Small intestine (tissue), 16 donors: ENCODE results near the gene EDRF1. TPM values are rescaled to one million over a fixed set of nuclear protein-coding genes. Genes with fewer than 3 reads are reported as not detected.
A peak's percentile ranks its signal among the peaks of the same experiment; 100 is the strongest.

Experiments used
- DNase-seq, 2 donors: peaks; one replicate each; pipeline versions ENCODE4 v3.0.0 to v3.0.0-alpha.2; 2013
- FAIRE-seq: peaks from 2 replicates; lab custom pipeline; 2012; peaks lifted over from hg19 to GRCh38; lab: Jason Lieb, UNC
- H3K27ac ChIP-seq, 3 donors: one replicate each; pipeline ENCODE4 v1.5.1; 2013; ENCODE audit warnings: low read length in 2 of 3, mild to moderate bottlenecking in 2 of 3, control low read depth in 1 of 3, inconsistent platforms in 1 of 3, low read depth in 1 of 3, moderate library complexity in 1 of 3
- H3K27me3 ChIP-seq, 3 donors: one replicate each; pipeline ENCODE4 v1.6.1; 2013; ENCODE audit warnings: low read length in 3 of 3, inconsistent platforms in 1 of 3; ENCODE audit not compliant: control insufficient read depth in 3 of 3, insufficient read depth in 3 of 3
- H3K36me3 ChIP-seq, 3 donors: one replicate each; pipeline ENCODE4 v1.6.1; 2013; ENCODE audit warnings: low read length in 3 of 3, inconsistent platforms in 1 of 3, low read depth in 1 of 3, mild to moderate bottlenecking in 1 of 3, moderate library complexity in 1 of 3; ENCODE audit not compliant: control insufficient read depth in 3 of 3, insufficient read depth in 2 of 3
- H3K4me1 ChIP-seq, 3 donors: one replicate each; pipeline ENCODE4 v1.6.1; 2013; ENCODE audit warnings: low read length in 2 of 3, inconsistent platforms in 1 of 3, low read depth in 1 of 3, mild to moderate bottlenecking in 1 of 3, moderate library complexity in 1 of 3; ENCODE audit not compliant: control insufficient read depth in 3 of 3, insufficient read depth in 2 of 3
- H3K4me3 ChIP-seq, 3 donors: one replicate each; pipeline ENCODE4 v1.5.1; 2013; ENCODE audit warnings: low read length in 3 of 3, control low read depth in 1 of 3, inconsistent platforms in 1 of 3, low read depth in 1 of 3, mild to moderate bottlenecking in 1 of 3, moderate library complexity in 1 of 3
- H3K9me3 ChIP-seq, 2 donors: one replicate each; pipeline ENCODE4 v1.6.1; 2013; ENCODE audit warnings: low read depth in 1 of 2, low read length in 1 of 2; ENCODE audit not compliant: control insufficient read depth in 2 of 2, insufficient read depth in 1 of 2
- WGBS, 3 donors: extraction: QIAGEN DNeasy Blood & Tissue Kit; methylation state at CpG; one replicate each; pipeline ENCODE4 v1.1.7; 2013; 5-methylcytosine and 5-hydroxymethylcytosine counted together
- long read RNA-seq, 10 donors: transcript quantifications; one replicate each; lab custom pipeline, GENCODE V29; 2026
- polyA plus RNA-seq, 4 donors: library from polyadenylated mRNA; stranded (reverse) in 3 of 4; unstranded in 1 of 4; fragments of 200-250 nt in 3 of 4; fragments of 120-200 nt in 1 of 4; gene quantifications; one replicate each; pipeline versions ENCODE4 v1.2.1 to v1.2.3, GENCODE V29; 2013
- donor health status: healthy with polysubstance abuse.
- donor health status: control.
- donor health status: control.
- donor health status: Bipolar disorder and iron deficiency.
- donor health status: healthy.

Gene EDRF1
- 10 to 100 TPM in 2 of 4 donors, 1 to 10 TPM in 2; 8.6 to 30.4 (median 11.2) TPM for polyA plus RNA-seq
- long read RNA-seq, donor 1 = 0 reads
- long read RNA-seq, donor 2 = 0 reads
- long read RNA-seq, donor 3, partial matches to known transcripts = 9 of 9 reads
- long read RNA-seq, donor 3, other reads (novel, unspliced or antisense) = 0 of 9 reads
- long read RNA-seq, donor 4 = 0 reads
- long read RNA-seq, donor 5 = 0 reads
- long read RNA-seq, donor 6, partial matches to known transcripts = 0 of 1 reads
- long read RNA-seq, donor 6, other reads (novel, unspliced or antisense) = 0 of 1 reads
- long read RNA-seq, donor 7 = 0 reads
- long read RNA-seq, donor 8 = 0 reads
- long read RNA-seq, donor 9 = 0 reads
- long read RNA-seq, donor 10, partial matches to known transcripts = 7 of 7 reads
- long read RNA-seq, donor 10, other reads (novel, unspliced or antisense) = 0 of 7 reads

GRCh38 chr10:125719173-125720001 is at the start of gene EDRF1:
EDRF1 (plus strand) TSS chr10:125719709; CDS start chr10:125719808, 99 bp downstream.
- 0 to 1% (median 0%) methylated on average over 72 of the region's 72 CpGs for WGBS, 3 donors
- H3K27ac ChIP-seq = peak within 1 kb of the TSS; percentile 70 to 93 (median 88)
- H3K4me3 ChIP-seq = peak within 1 kb of the TSS; percentile 71 to 95 (median 82)
- peaks cover 0 to 6% (median 0%) of the 10 kb centered on the region in 3 donors for H3K4me1 ChIP-seq
- DNase-seq (peak; percentile 99), FAIRE-seq (no peak)
- H3K27me3 ChIP-seq = no peaks in the 10 kb centered on the region
- peaks cover 0 to 6% (median 2%) of the 10 kb centered on the region in 3 donors for H3K36me3 ChIP-seq
- peaks cover 0 to 8% of the 10 kb centered on the region in 2 donors for H3K9me3 ChIP-seq

- Histone ChIP-seq H3K9me3 (peaks cover 0 to 11% of the 10 kb centered on the region in 2 donors), H3K27me3 (no peaks in the 10 kb centered on the region), H3K36me3 (no peaks in the 10 kb centered on the region), H3K4me1 (no peaks in the 10 kb centered on the region), H3K4me3 (no peak overlapping the region), H3K27ac (no peak overlapping the region)
- WGBS, 3 donors = 76 to 88% (median 77%) methylated on average over 1 of the region's 1 CpG
- no peak for DNase-seq
- FAIRE-seq = no peak
Measured at GRCh38 chr10:125672884-125673283, 46.6 kb upstream of the EDRF1 start.

- 61 to 85% (median 72%) methylated on average over 11 of the region's 11 CpGs for WGBS, 3 donors
Measured at GRCh38 chr10:125679436-125679835, 40.1 kb upstream of the EDRF1 start.

GRCh38 chr10:125683063-125683462 is 36.4 kb upstream of the EDRF1 start, which contains the start of gene TEX36:
TEX36 (minus strand) TSS chr10:125683163; CDS start chr10:125682989, 174 bp downstream.
- Histone ChIP-seq H3K27ac (no peak within 1 kb of the TSS), H3K27me3 (no peaks in the 10 kb centered on the region), H3K4me1 (no peaks in the 10 kb centered on the region), H3K36me3 (no peaks in the 10 kb centered on the region), H3K4me3 (no peak within 1 kb of the TSS), H3K9me3 (no peaks in the 10 kb centered on the region)
- 59 to 71% (median 60%) methylated on average over 3 of the region's 3 CpGs for WGBS, 3 donors
- DNase-seq = no peak
- FAIRE-seq = no peak

More at GRCh38 chr10:125679436-125679835, 40.1 kb upstream of the EDRF1 start:
- H3K36me3 ChIP-seq = no peaks in the 10 kb centered on the region
- no peak overlapping the region for H3K4me3 ChIP-seq
- no peaks in the 10 kb centered on the region for H3K4me1 ChIP-seq
- peaks cover 0 to 11% of the 10 kb centered on the region in 2 donors for H3K9me3 ChIP-seq
- no peak for DNase-seq
- no peak for FAIRE-seq
- H3K27me3 ChIP-seq = no peaks in the 10 kb centered on the region
- no peak overlapping the region for H3K27ac ChIP-seq

- DNase-seq (no peak), FAIRE-seq (no peak)
- no peaks in the 10 kb centered on the region for H3K4me1 ChIP-seq
- 76 to 80% (median 79%) methylated on average over 7 of the region's 7 CpGs for WGBS, 3 donors
- no peak overlapping the region for H3K27ac ChIP-seq
- no peaks in the 10 kb centered on the region for H3K9me3 ChIP-seq
- no peak overlapping the region for H3K4me3 ChIP-seq
- no peaks in the 10 kb centered on the region for H3K27me3 ChIP-seq
- H3K36me3 ChIP-seq = no peaks in the 10 kb centered on the region
Measured at GRCh38 chr10:125683821-125684220, 35.7 kb upstream of the EDRF1 start.

- Histone ChIP-seq H3K9me3 (no peaks in the 10 kb centered on the region), H3K27ac (no peak overlapping the region), H3K27me3 (no peaks in the 10 kb centered on the region), H3K4me3 (no peak overlapping the region), H3K36me3 (no peaks in the 10 kb centered on the region), H3K4me1 (no peaks in the 10 kb centered on the region)
- no peak for DNase-seq
- no peak for FAIRE-seq
- 62 to 64% (median 63%) methylated on average over 4 to 5 of the region's 5 CpGs for WGBS, 3 donors
Measured at GRCh38 chr10:125684581-125684980, 34.9 kb upstream of the EDRF1 start.

- 48 to 67% (median 66%) methylated on average over 3 of the region's 3 CpGs for WGBS, 3 donors
- peaks cover 0 to 6% (median 0%) of the 10 kb centered on the region in 3 donors for H3K27me3 ChIP-seq
- H3K27ac ChIP-seq = no peak overlapping the region
- no peaks in the 10 kb centered on the region for H3K9me3 ChIP-seq
- peaks cover 0 to 7% (median 0%) of the 10 kb centered on the region in 3 donors for H3K4me1 ChIP-seq
- FAIRE-seq (no peak), DNase-seq (no peak)
- no peak overlapping the region for H3K4me3 ChIP-seq
- H3K36me3 ChIP-seq = no peaks in the 10 kb centered on the region
Measured at GRCh38 chr10:125687507-125688185, 31.9 kb upstream of the EDRF1 start.
